ENCODE data around the gene HDAC3. TPM values are rescaled to one million over a fixed set of nuclear protein-coding genes. Genes with fewer than 3 reads are reported as not detected.
A peak's percentile ranks its signal among the peaks of the same experiment; 100 is the strongest.

Gene HDAC3
- total RNA-seq, 1 experiment from 2014 or later: 91.9 TPM

- intact Hi-C loops (cut with micrococcal nuclease): no loop called here
- CTCF ChIA-PET: no interaction called here
- H3K27me3 ChIP-seq (ENCODE audit: insufficient read depth, low read length): no peaks in the 10 kb centered on the region
- RAD21 ChIA-PET (ENCODE audit: low non-redundant PET in 1 of 2, low total read pairs in 2 of 2, uncharacterized antibody in 2 of 2, unreplicated experiment in 2 of 2): no interaction called here
- H3K9me3 ChIP-seq (ENCODE audit: control insufficient read depth in 1 of 2, insufficient read depth in 1 of 2, low read depth in 1 of 2, low read length in 2 of 2): no peaks in the 10 kb centered on the region
- no peak for DNase-seq (ENCODE audit: low read depth, low spot score)
- H3K9ac ChIP-seq (ENCODE audit: low read length): no peak overlapping the region
- no peak for TF ChIP-seq YY1 (IDR thresholded peaks at IDR 0.05; ENCODE audit: extremely low read depth, insufficient replicate concordance, low read depth, low read length)
- no peak for TF ChIP-seq ZFX (IDR thresholded peaks at IDR 0.05)
- no peak for TF ChIP-seq EGR1 (IDR thresholded peaks at IDR 0.05; ENCODE audit: low read depth)
- TF ChIP-seq ZBTB33 (IDR thresholded peaks at IDR 0.05; ENCODE audit: extremely low read depth, insufficient replicate concordance, low read length): no peak
- no peak for TF ChIP-seq CBX3 (IDR thresholded peaks at IDR 0.05; ENCODE audit: low read depth)
- TF ChIP-seq FOSL1 (IDR thresholded peaks at IDR 0.05; ENCODE audit: low read depth): no peak
- H3K4me1 ChIP-seq (ENCODE audit: control insufficient read depth in 1 of 2, insufficient read depth in 2 of 2, low read length in 2 of 2): peaks cover 0 to 34% of the 10 kb centered on the region in 2 experiments; a peak in 2 of 4 replicates
- no TSS peak for BruUV-seq (replicated peaks)
- no peak overlapping the region for H3K4me2 ChIP-seq (ENCODE audit: low read length)
- POLR2A ChIA-PET: no interaction called here
- ATAC-seq: no peak
- no peaks in the 10 kb centered on the region for H3K9me2 ChIP-seq (ENCODE audit: insufficient read depth)
- no peaks in the 10 kb centered on the region for H4K20me1 ChIP-seq (ENCODE audit: insufficient read depth)
- H3K79me2 ChIP-seq (ENCODE audit: insufficient read depth, low read length): no peaks in the 10 kb centered on the region
- H3K4me3 ChIP-seq (replicated peaks in 1 of 2; ENCODE audit: low read depth in 1 of 2, low read length in 2 of 2): no peak overlapping the region
- no peak overlapping the region for H2AFZ ChIP-seq (ENCODE audit: low read depth, low read length, poor library complexity, severe bottlenecking)
- H3K36me3 ChIP-seq (ENCODE audit: control insufficient read depth in 1 of 2, insufficient read depth in 2 of 2, low read length in 2 of 2): no peaks in the 10 kb centered on the region
- H3K27ac ChIP-seq (ENCODE audit: low read depth, low read length): no peak overlapping the region
Measured at GRCh38 chr5:141654298-141654697, 17.6 kb upstream of the HDAC3 start.

GRCh38 chr5:141651728-141652105 lies 15.1 kb upstream of the HDAC3 start:
- no peak overlapping the region for H2AFZ ChIP-seq (ENCODE audit: low read depth, low read length, poor library complexity, severe bottlenecking)
- intact Hi-C loops (cut with micrococcal nuclease): no loop called here
- peak overlapping the region; percentile 77 to 78 for H3K4me3 ChIP-seq (replicated peaks in 1 of 2; ENCODE audit: low read depth in 1 of 2, low read length in 2 of 2)
- no peaks in the 10 kb centered on the region for H4K20me1 ChIP-seq (ENCODE audit: insufficient read depth)
- H3K4me2 ChIP-seq (ENCODE audit: low read length): peak overlapping the region; percentile 97
- H3K36me3 ChIP-seq (ENCODE audit: control insufficient read depth in 1 of 2, insufficient read depth in 2 of 2, low read length in 2 of 2): peaks cover under 1 to 2% of the 10 kb centered on the region in 2 experiments; a peak in 2 of 4 replicates
- H3K27ac ChIP-seq (ENCODE audit: low read depth, low read length): no peak overlapping the region; the same call in 1 of the 2 replicates
- no peaks in the 10 kb centered on the region for H3K9me3 ChIP-seq (ENCODE audit: control insufficient read depth in 1 of 2, insufficient read depth in 1 of 2, low read depth in 1 of 2, low read length in 2 of 2)
- POLR2A ChIA-PET: interaction anchor here (1.6 kb wide), 1 partner anchor 15 kb away, joined by 6 read pairs; the partner anchor contains the start of genes HDAC3 and RELL2
- H3K9me2 ChIP-seq (ENCODE audit: insufficient read depth): no peaks in the 10 kb centered on the region
- TF ChIP-seq ZNF274 (IDR thresholded peaks at IDR 0.05; ENCODE audit: low read depth, low read length) (no peak), EZH2 (IDR thresholded peaks at IDR 0.05) (no peak), FOSL1 (IDR thresholded peaks at IDR 0.05; ENCODE audit: low read depth) (no peak), ELF1 (IDR thresholded peaks at IDR 0.05; ENCODE audit: borderline replicate concordance, low read depth) (no peak), EZH2phosphoT487 (IDR thresholded peaks at IDR 0.05; ENCODE audit: borderline replicate concordance) (no peak), JUND (IDR thresholded peaks at IDR 0.05) (no peak), CBX3 (IDR thresholded peaks at IDR 0.05; ENCODE audit: low read depth) (no peak), SIN3A (IDR thresholded peaks at IDR 0.05; ENCODE audit: low read depth) (no peak), POLR2A (IDR thresholded peaks at IDR 0.05; ENCODE audit: borderline replicate concordance, extremely low read depth, insufficient read depth, insufficient read length) (no peak), MAX (IDR thresholded peaks at IDR 0.05) (no peak), POLR2AphosphoS5 (IDR thresholded peaks at IDR 0.05; ENCODE audit: low read depth, low read length) (no peak)
- 0 out of 2 replicates have a peak, but pooled peaks have one; percentile 3 for ATAC-seq
- H3K79me2 ChIP-seq (ENCODE audit: insufficient read depth, low read length): no peaks in the 10 kb centered on the region
- no peak for DNase-seq (ENCODE audit: low read depth, low spot score)
- H3K27me3 ChIP-seq (ENCODE audit: insufficient read depth, low read length): no peaks in the 10 kb centered on the region
- TSS peak; percentile 60 for BruUV-seq (replicated peaks)
- peak overlapping the region; percentile 71 for H3K9ac ChIP-seq (ENCODE audit: low read length)
- CTCF ChIA-PET: interaction anchor here (1.2 to 1.7 kb wide), 3 partner anchors 13 to 317 kb away, joined by 3 to 5 read pairs (median 5); partner anchors contain the start of genes DIAPH1 and RNF14
- peaks cover 0 to 18% of the 10 kb centered on the region in 2 experiments; a peak in 2 of 4 replicates for H3K4me1 ChIP-seq (ENCODE audit: control insufficient read depth in 1 of 2, insufficient read depth in 2 of 2, low read length in 2 of 2)
- RAD21 ChIA-PET (ENCODE audit: low non-redundant PET in 1 of 2, low total read pairs in 2 of 2, uncharacterized antibody in 2 of 2, unreplicated experiment in 2 of 2): no interaction called here
